ENCODE measurements around the gene LRMDA. TPM values are rescaled to one million over a fixed set of nuclear protein-coding genes. Genes with fewer than 3 reads are reported as not detected.

Gene LRMDA
- polyA plus RNA-seq, 1 donor (not counting 4 experiments of a cell fraction or from before 2014, with no cell fraction given), result not detected

GRCh38 chr10:75472685-75473084 lies 41.3 kb downstream of the LRMDA start:
- Histone ChIP-seq H3K4me2 (ENCODE audit: control insufficient read depth, extremely low read depth, insufficient read depth, low read depth, low read length) (no peak overlapping the region), H3K4me3 (ENCODE audit: control insufficient read depth in 2 of 3, extremely low read depth in 1 of 3, insufficient read depth in 2 of 3, low read depth in 1 of 3, low read length in 3 of 3) (no peak overlapping the region), H3K4me1 (ENCODE audit: control insufficient read depth, extremely low read depth, insufficient read depth, low read length) (peaks cover 14% of the 10 kb centered on the region), H3K79me2 (ENCODE audit: control insufficient read depth, insufficient read depth, low read length) (no peaks in the 10 kb centered on the region), H3K9me1 (ENCODE audit: control insufficient read depth, extremely low read depth, insufficient read depth, low read length) (no peaks in the 10 kb centered on the region), H3K9ac (ENCODE audit: control insufficient read depth, extremely low read depth, insufficient read depth, low read length) (no peak overlapping the region), H3K36me3 (ENCODE audit: control insufficient read depth in 2 of 2, extremely low read depth in 1 of 2, insufficient read depth in 2 of 2, low read length in 2 of 2) (no peaks in the 10 kb centered on the region), H3K27me3 (ENCODE audit: control insufficient read depth, extremely low read depth, insufficient read depth, low read length) (no peaks in the 10 kb centered on the region), H3K9me3 (ENCODE audit: control insufficient read depth, low read depth, low read length) (no peaks in the 10 kb centered on the region), H2AFZ (ENCODE audit: control insufficient read depth, low read length) (no peak overlapping the region), H3K27ac (ENCODE audit: control insufficient read depth, insufficient read depth, low read length) (no peak overlapping the region), H4K20me1 (ENCODE audit: control insufficient read depth, extremely low read depth, insufficient read depth, low read length) (no peaks in the 10 kb centered on the region)
- dilution Hi-C loops (cut with MboI; ENCODE audit: extremely low pct_ligation_motif_present, low sequenced_read_pairs), result no loop called here
- DNase-seq (ENCODE audit: low read depth, low spot score) (no peak), FAIRE-seq (no peak)
- TF ChIP-seq, protein P1, sequence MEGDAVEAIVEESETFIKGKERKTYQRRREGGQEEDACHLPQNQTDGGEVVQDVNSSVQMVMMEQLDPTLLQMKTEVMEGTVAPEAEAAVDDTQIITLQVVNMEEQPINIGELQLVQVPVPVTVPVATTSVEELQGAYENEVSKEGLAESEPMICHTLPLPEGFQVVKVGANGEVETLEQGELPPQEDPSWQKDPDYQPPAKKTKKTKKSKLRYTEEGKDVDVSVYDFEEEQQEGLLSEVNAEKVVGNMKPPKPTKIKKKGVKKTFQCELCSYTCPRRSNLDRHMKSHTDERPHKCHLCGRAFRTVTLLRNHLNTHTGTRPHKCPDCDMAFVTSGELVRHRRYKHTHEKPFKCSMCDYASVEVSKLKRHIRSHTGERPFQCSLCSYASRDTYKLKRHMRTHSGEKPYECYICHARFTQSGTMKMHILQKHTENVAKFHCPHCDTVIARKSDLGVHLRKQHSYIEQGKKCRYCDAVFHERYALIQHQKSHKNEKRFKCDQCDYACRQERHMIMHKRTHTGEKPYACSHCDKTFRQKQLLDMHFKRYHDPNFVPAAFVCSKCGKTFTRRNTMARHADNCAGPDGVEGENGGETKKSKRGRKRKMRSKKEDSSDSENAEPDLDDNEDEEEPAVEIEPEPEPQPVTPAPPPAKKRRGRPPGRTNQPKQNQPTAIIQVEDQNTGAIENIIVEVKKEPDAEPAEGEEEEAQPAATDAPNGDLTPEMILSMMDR (optimal IDR thresholded peaks at IDR 0.05 in 1 of 3, IDR thresholded peaks at IDR 0.05 in 1 of 3, conservative IDR thresholded peaks at IDR 0.05 in 1 of 3; ENCODE audit: extremely low read depth in 1 of 3, insufficient read depth in 2 of 3, low read length in 3 of 3), result no peak
- TF ChIP-seq EZH2 (IDR thresholded peaks at IDR 0.05; ENCODE audit: low read length), result no peak

- no peaks in the 10 kb centered on the region for H3K79me2 ChIP-seq (ENCODE audit: control insufficient read depth, insufficient read depth, low read length)
- no peak for FAIRE-seq
- dilution Hi-C loops (cut with MboI; ENCODE audit: extremely low pct_ligation_motif_present, low sequenced_read_pairs), result no loop called here
These were observed 42.7 kb downstream of the LRMDA start for GRCh38 chr10:75474106-75474505.

More at GRCh38 chr10:75474106-75474505, 42.7 kb downstream of the LRMDA start:
- H3K4me2 ChIP-seq (ENCODE audit: control insufficient read depth, extremely low read depth, insufficient read depth, low read depth, low read length), result no peak overlapping the region
- no peaks in the 10 kb centered on the region for H3K9me3 ChIP-seq (ENCODE audit: control insufficient read depth, low read depth, low read length)
- H3K9me1 ChIP-seq (ENCODE audit: control insufficient read depth, extremely low read depth, insufficient read depth, low read length), result no peaks in the 10 kb centered on the region
- H3K9ac ChIP-seq (ENCODE audit: control insufficient read depth, extremely low read depth, insufficient read depth, low read length), result no peak overlapping the region
- H3K27ac ChIP-seq (ENCODE audit: control insufficient read depth, insufficient read depth, low read length), result no peak overlapping the region
- no peak overlapping the region for H3K4me3 ChIP-seq (ENCODE audit: control insufficient read depth in 2 of 3, extremely low read depth in 1 of 3, insufficient read depth in 2 of 3, low read depth in 1 of 3, low read length in 3 of 3)
- peaks cover 8% of the 10 kb centered on the region for H3K4me1 ChIP-seq (ENCODE audit: control insufficient read depth, extremely low read depth, insufficient read depth, low read length)
- H4K20me1 ChIP-seq (ENCODE audit: control insufficient read depth, extremely low read depth, insufficient read depth, low read length), result no peaks in the 10 kb centered on the region
- H2AFZ ChIP-seq (ENCODE audit: control insufficient read depth, low read length), result no peak overlapping the region
- no peaks in the 10 kb centered on the region for H3K36me3 ChIP-seq (ENCODE audit: control insufficient read depth in 2 of 2, extremely low read depth in 1 of 2, insufficient read depth in 2 of 2, low read length in 2 of 2)
- DNase-seq (ENCODE audit: low read depth, low spot score), result no peak
- no peaks in the 10 kb centered on the region for H3K27me3 ChIP-seq (ENCODE audit: control insufficient read depth, extremely low read depth, insufficient read depth, low read length)
- no peak for TF ChIP-seq EZH2 (IDR thresholded peaks at IDR 0.05; ENCODE audit: low read length)
- TF ChIP-seq, protein P1 (optimal IDR thresholded peaks at IDR 0.05 in 1 of 3, IDR thresholded peaks at IDR 0.05 in 1 of 3, conservative IDR thresholded peaks at IDR 0.05 in 1 of 3; ENCODE audit: extremely low read depth in 1 of 3, insufficient read depth in 2 of 3, low read length in 3 of 3), result no peak

Data from keratinocyte (primary cell).